ENCODE data around the gene SNX5.

DNA sequence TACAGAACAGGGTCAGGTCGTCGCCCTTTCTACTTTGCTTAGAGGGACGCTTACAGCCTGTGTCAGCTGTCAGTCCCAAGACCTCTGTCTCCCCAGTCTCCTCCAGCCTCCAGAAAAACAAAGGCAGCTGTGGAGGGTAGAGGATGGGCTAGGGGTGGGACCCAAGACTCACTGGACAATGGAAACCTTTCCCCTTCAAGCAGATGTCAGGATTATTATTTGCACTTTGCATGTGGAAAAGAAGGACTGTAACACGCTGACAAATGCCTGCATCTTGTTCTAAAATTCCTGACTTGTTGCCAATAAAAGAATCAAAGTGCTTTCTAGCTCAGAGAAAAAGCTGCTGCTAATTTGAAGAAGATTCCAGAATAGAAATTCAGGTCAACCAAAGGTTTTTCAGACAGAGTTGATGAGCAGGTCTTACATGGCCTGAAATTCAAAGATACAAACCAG is 58.7 kb downstream of the SNX5 start:
- TF ChIP-seq POLR2A (IDR thresholded peaks at IDR 0.05): no peak
- TF ChIP-seq, protein P1, sequence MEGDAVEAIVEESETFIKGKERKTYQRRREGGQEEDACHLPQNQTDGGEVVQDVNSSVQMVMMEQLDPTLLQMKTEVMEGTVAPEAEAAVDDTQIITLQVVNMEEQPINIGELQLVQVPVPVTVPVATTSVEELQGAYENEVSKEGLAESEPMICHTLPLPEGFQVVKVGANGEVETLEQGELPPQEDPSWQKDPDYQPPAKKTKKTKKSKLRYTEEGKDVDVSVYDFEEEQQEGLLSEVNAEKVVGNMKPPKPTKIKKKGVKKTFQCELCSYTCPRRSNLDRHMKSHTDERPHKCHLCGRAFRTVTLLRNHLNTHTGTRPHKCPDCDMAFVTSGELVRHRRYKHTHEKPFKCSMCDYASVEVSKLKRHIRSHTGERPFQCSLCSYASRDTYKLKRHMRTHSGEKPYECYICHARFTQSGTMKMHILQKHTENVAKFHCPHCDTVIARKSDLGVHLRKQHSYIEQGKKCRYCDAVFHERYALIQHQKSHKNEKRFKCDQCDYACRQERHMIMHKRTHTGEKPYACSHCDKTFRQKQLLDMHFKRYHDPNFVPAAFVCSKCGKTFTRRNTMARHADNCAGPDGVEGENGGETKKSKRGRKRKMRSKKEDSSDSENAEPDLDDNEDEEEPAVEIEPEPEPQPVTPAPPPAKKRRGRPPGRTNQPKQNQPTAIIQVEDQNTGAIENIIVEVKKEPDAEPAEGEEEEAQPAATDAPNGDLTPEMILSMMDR (IDR thresholded peaks at IDR 0.05): no peak

All from Peyer's patch (tissue), 4 donors.